CD14-positive monocyte (primary cell): Measurements from ENCODE around the gene LRP1B. TPM values are rescaled to one million over a fixed set of nuclear protein-coding genes. Genes with fewer than 3 reads are reported as not detected.

Source experiments
- DNase-seq, 3 donors: peaks; one replicate each; pipeline ENCODE4 v3.0.0-alpha.2; 2011 to 2022
- H2AFZ ChIP-seq: 2 replicates; pipeline ENCODE4 v1.6.0; 2012; ENCODE audit warnings: mild to moderate bottlenecking, low read depth, low read length, inconsistent platforms; ENCODE audit not compliant: insufficient read depth, poor library complexity, severe bottlenecking
- H3K27ac ChIP-seq, 2 donors: 1 replicate in 1 of 2; 2 replicates in 1 of 2; pipeline ENCODE4 v1.5.1; 2012 to 2013; ENCODE audit warnings: low read length in 2 of 2, control low read depth in 1 of 2, inconsistent platforms in 1 of 2, low read depth in 1 of 2, mild to moderate bottlenecking in 1 of 2
- H3K27me3 ChIP-seq, 2 donors: one replicate each; pipeline versions ENCODE4 v1.6.0 to v1.6.1; 2011 to 2013; ENCODE audit warnings: low read length in 2 of 2; ENCODE audit not compliant: control insufficient read depth in 2 of 2, insufficient read depth in 2 of 2
- H3K36me3 ChIP-seq, 2 donors: replicated peaks in 1 of 2; 1 replicate in 1 of 2; 2 replicates in 1 of 2; pipeline versions ENCODE4 v1.5.1 to v1.6.1; 2012 to 2013; ENCODE audit warnings: low read length in 2 of 2, control low read depth in 1 of 2, inconsistent platforms in 1 of 2, mild to moderate bottlenecking in 1 of 2; ENCODE audit not compliant: insufficient read depth in 2 of 2, control insufficient read depth in 1 of 2
- H3K4me1 ChIP-seq, 2 donors: 1 replicate in 1 of 2; 2 replicates in 1 of 2; pipeline versions ENCODE4 v1.5.1 to v1.6.1; 2012 to 2013; ENCODE audit warnings: low read length in 2 of 2, control low read depth in 1 of 2, inconsistent platforms in 1 of 2, mild to moderate bottlenecking in 1 of 2, moderate library complexity in 1 of 2; ENCODE audit not compliant: insufficient read depth in 2 of 2, control insufficient read depth in 1 of 2
- H3K4me2 ChIP-seq: replicated peaks from 2 replicates; pipeline ENCODE3; 2012; ENCODE audit warnings: low read length, moderate library complexity, mild to moderate bottlenecking; ENCODE audit not compliant: poor library complexity, severe bottlenecking; ENCODE audit errors: extremely low read depth
- H3K4me3 ChIP-seq, 3 experiments: fragments of 200-600 bp in 1 of 3; sonication (generic) in 1 of 3; replicated peaks in 1 of 3; 1 replicate in 2 of 3; 2 replicates in 1 of 3; pipeline ENCODE4 v1.5.1; 2011 to 2013; ENCODE audit warnings: low read length in 3 of 3, mild to moderate bottlenecking in 3 of 3, control low read depth in 2 of 3, low read depth in 2 of 3, inconsistent platforms in 1 of 3, moderate library complexity in 1 of 3
- H3K79me2 ChIP-seq: 2 replicates; pipeline ENCODE4 v1.6.0; 2012; ENCODE audit warnings: mild to moderate bottlenecking, control low read depth, inconsistent platforms, low read length, moderate library complexity; ENCODE audit not compliant: insufficient read depth
- H3K9ac ChIP-seq: 2 replicates; pipeline ENCODE4 v1.6.0; 2017; ENCODE audit warnings: low read length, mild to moderate bottlenecking; ENCODE audit not compliant: insufficient read depth, poor library complexity, severe bottlenecking
- H3K9me3 ChIP-seq, 2 donors: replicated peaks in 1 of 2; 1 replicate in 1 of 2; 2 replicates in 1 of 2; pipeline versions ENCODE4 v1.5.1 to v1.6.1; 2012 to 2013; ENCODE audit warnings: low read length in 2 of 2, control low read depth in 1 of 2; ENCODE audit not compliant: control insufficient read depth in 1 of 2, insufficient read depth in 1 of 2
- H4K20me1 ChIP-seq: 2 replicates; pipeline ENCODE4 v1.6.0; 2012; ENCODE audit warnings: mild to moderate bottlenecking, low read length, control low read depth, moderate library complexity; ENCODE audit not compliant: insufficient read depth
- H3K27ac Mint-ChIP-seq, 7 donors: one replicate each; pipeline ENCODE4 v1.8.0; 2020; ENCODE audit warnings: mild to moderate bottlenecking in 7 of 7, mixed read lengths in 7 of 7, moderate library complexity in 6 of 7, inconsistent platforms in 2 of 7
- H3K27me3 Mint-ChIP-seq, 3 donors: one replicate each; pipeline ENCODE4 v1.8.0; 2021 to 2022; ENCODE audit warnings: low read depth in 3 of 3, mild to moderate bottlenecking in 3 of 3, mixed read lengths in 3 of 3, moderate library complexity in 3 of 3, inconsistent platforms in 1 of 3
- H3K36me3 Mint-ChIP-seq, 2 donors: one replicate each; pipeline ENCODE4 v1.8.0; 2020; ENCODE audit warnings: mixed read lengths in 2 of 2, inconsistent platforms in 1 of 2, mild to moderate bottlenecking in 1 of 2
- H3K4me1 Mint-ChIP-seq: one replicate; pipeline ENCODE4 v1.8.0; 2020; ENCODE audit warnings: mild to moderate bottlenecking, mixed read lengths
- H3K4me3 Mint-ChIP-seq, 2 donors: one replicate each; pipeline ENCODE4 v1.8.0; 2020; ENCODE audit warnings: mild to moderate bottlenecking in 2 of 2, mixed read lengths in 2 of 2, moderate library complexity in 1 of 2
- H3K9me3 Mint-ChIP-seq, 7 donors: one replicate each; pipeline ENCODE4 v1.8.0; 2020 to 2022; ENCODE audit warnings: mixed read lengths in 7 of 7, mild to moderate bottlenecking in 6 of 7, moderate library complexity in 6 of 7, inconsistent platforms in 2 of 7
- CTCF ChIP-seq: fragments of 200-600 bp; IDR thresholded peaks from one replicate; pipeline ENCODE4 v1.8.0; 2022; ENCODE audit warnings: antibody characterized with exemption, mild to moderate bottlenecking
- WGBS: methylation state at CpG from one replicate; pipeline ENCODE4 v1.1.5; 2013; ENCODE audit warnings: missing lambda C conversion rate; ENCODE audit not compliant: insufficient coverage; 5-methylcytosine and 5-hydroxymethylcytosine counted together
- intact Hi-C, 2 donors: fragments of 100-400 bp; cut with micrococcal nuclease; formaldehyde crosslinking; loops; one replicate each; pipeline versions ENCODE4 v1.15.0 to v1.15.1; 2023
- polyA plus RNA-seq, 3 donors: library from polyadenylated mRNA; depleted of rRNA in 1 of 3; unstranded in 2 of 3; stranded (reverse) in 1 of 3; fragments of 300-500 nt in 2 of 3; fragments of >200 nt in 1 of 3; fragmentation: Illumina TruSeq in 2 of 3; gene quantifications; 1 replicate in 2 of 3; 2 replicates in 1 of 3; pipeline ENCODE4 v1.2.3, GENCODE V29; 2012 to 2021

The LRP1B gene
- polyA plus RNA-seq, 3 donors: not detected

DNA sequence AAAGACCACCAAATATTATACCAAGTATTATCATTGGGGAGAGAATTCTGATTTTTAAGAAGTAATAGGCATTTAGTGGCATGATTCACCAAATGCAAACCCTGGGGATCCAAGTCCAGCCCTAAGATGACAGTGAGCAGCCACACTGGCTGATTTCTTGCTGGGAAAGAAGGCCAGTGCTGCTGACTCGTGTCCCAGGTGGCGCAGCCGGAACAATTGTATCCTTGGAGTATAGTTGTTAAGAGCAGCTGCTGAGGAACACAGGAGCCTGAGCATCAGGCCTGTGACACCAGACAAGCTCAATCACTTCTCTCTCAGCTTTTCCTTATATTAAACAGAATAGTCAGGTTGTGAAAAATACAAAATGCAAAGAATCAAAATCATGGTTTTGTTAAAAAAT lies 48.4 kb downstream of the LRP1B start:
- no peaks in the 10 kb centered on the region for H3K4me1 Mint-ChIP-seq
- Histone ChIP-seq H3K27ac (no peak overlapping the region), H3K9me3 (peaks cover 0 to 2% of the 10 kb centered on the region in 2 donors), H3K27me3 (no peaks in the 10 kb centered on the region), H3K36me3 (no peaks in the 10 kb centered on the region), H3K4me2 (no peak overlapping the region), H3K4me3 (no peak overlapping the region), H4K20me1 (no peaks in the 10 kb centered on the region), H3K9ac (no peak overlapping the region), H3K4me1 (no peaks in the 10 kb centered on the region), H3K79me2 (no peaks in the 10 kb centered on the region), H2AFZ (no peak overlapping the region)
- H3K27me3 Mint-ChIP-seq: peaks cover 0 to 3% (median 0%) of the 10 kb centered on the region in 3 donors
- H3K36me3 Mint-ChIP-seq: no peaks in the 10 kb centered on the region
- no peak overlapping the region for H3K4me3 Mint-ChIP-seq
- DNase-seq: no peak
- no peak for TF ChIP-seq CTCF
- H3K27ac Mint-ChIP-seq: no peak overlapping the region
- no peaks in the 10 kb centered on the region for H3K9me3 Mint-ChIP-seq
- WGBS: no CpG with 5 or more reads among the region's 3 CpGs
- intact Hi-C loops: no loop called here

- H3K27ac ChIP-seq: no peak overlapping the region
- H3K27me3 ChIP-seq: no peaks in the 10 kb centered on the region
- no peaks in the 10 kb centered on the region for H4K20me1 ChIP-seq
- H3K4me1 ChIP-seq: no peaks in the 10 kb centered on the region
- H3K36me3 ChIP-seq: no peaks in the 10 kb centered on the region
- H3K79me2 ChIP-seq: no peaks in the 10 kb centered on the region
- Mint-ChIP-seq H3K4me1 (no peaks in the 10 kb centered on the region), H3K4me3 (no peak overlapping the region), H3K36me3 (no peaks in the 10 kb centered on the region), H3K27me3 (no peaks in the 10 kb centered on the region), H3K27ac (no peak overlapping the region), H3K9me3 (peaks cover 0 to 5% (median 0%) of the 10 kb centered on the region in 7 donors)
- no CpG with 5 or more reads among the region's 2 CpGs for WGBS
- H3K4me3 ChIP-seq: no peak overlapping the region
- TF ChIP-seq CTCF: no peak
- H2AFZ ChIP-seq: no peak overlapping the region
- H3K9ac ChIP-seq: no peak overlapping the region
- no peaks in the 10 kb centered on the region for H3K9me3 ChIP-seq
- H3K4me2 ChIP-seq: no peak overlapping the region
- no peak for DNase-seq
- intact Hi-C loops: no loop called here
Measured at GRCh38 chr2:142076317-142076716, 54.5 kb downstream of the LRP1B start.
